ENCODE data around the gene HOXB2. TPM values are rescaled to one million over a fixed set of nuclear protein-coding genes. Genes with fewer than 3 reads are reported as not detected.

HOXB2 gene
- polyA plus RNA-seq, 1 donor from 2014 or later: not detected

DNA sequence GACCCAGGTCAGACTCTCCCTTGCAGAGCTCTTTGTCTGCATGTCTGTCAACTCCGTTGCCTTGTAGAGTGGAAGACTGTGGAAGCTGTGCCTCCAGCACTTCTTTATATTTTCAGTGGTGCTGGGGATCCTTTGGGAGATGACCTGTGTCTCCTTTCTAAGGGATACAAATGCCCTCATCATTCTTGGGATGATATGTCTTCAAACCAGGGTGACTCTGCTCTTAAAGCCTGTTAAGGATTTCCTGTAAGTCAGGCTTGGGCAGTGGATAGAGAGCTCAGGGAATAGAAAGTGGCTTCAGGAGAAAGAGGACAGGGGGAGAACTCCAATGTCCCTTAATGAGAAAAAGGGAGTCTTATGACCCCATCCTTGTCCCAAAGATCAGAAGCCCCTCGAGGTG lies 43.6 kb upstream of the HOXB2 start:
- no peak overlapping the region for H2AFZ ChIP-seq (ENCODE audit: low read depth, low read length)
- H3K9me3 ChIP-seq (ENCODE audit: low read length): peaks cover 8% of the 10 kb centered on the region
- no peak for TF ChIP-seq MXI1 (conservative IDR thresholded peaks at IDR 0.05; ENCODE audit: poor library complexity, severe bottlenecking)
- TF ChIP-seq, protein P1, sequence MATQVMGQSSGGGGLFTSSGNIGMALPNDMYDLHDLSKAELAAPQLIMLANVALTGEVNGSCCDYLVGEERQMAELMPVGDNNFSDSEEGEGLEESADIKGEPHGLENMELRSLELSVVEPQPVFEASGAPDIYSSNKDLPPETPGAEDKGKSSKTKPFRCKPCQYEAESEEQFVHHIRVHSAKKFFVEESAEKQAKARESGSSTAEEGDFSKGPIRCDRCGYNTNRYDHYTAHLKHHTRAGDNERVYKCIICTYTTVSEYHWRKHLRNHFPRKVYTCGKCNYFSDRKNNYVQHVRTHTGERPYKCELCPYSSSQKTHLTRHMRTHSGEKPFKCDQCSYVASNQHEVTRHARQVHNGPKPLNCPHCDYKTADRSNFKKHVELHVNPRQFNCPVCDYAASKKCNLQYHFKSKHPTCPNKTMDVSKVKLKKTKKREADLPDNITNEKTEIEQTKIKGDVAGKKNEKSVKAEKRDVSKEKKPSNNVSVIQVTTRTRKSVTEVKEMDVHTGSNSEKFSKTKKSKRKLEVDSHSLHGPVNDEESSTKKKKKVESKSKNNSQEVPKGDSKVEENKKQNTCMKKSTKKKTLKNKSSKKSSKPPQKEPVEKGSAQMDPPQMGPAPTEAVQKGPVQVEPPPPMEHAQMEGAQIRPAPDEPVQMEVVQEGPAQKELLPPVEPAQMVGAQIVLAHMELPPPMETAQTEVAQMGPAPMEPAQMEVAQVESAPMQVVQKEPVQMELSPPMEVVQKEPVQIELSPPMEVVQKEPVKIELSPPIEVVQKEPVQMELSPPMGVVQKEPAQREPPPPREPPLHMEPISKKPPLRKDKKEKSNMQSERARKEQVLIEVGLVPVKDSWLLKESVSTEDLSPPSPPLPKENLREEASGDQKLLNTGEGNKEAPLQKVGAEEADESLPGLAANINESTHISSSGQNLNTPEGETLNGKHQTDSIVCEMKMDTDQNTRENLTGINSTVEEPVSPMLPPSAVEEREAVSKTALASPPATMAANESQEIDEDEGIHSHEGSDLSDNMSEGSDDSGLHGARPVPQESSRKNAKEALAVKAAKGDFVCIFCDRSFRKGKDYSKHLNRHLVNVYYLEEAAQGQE (IDR thresholded peaks at IDR 0.05; ENCODE audit: borderline replicate concordance): no peak
- TF ChIP-seq RAD21 (conservative IDR thresholded peaks at IDR 0.05): no peak
- no peak for TF ChIP-seq EZH2 (IDR thresholded peaks at IDR 0.05; ENCODE audit: borderline replicate concordance, insufficient read depth, low read length, poor library complexity, severe bottlenecking)
- no peak for TF ChIP-seq EP300 (conservative IDR thresholded peaks at IDR 0.05; ENCODE audit: poor library complexity, severe bottlenecking)
- TF ChIP-seq TAF1 (IDR thresholded peaks at IDR 0.05; ENCODE audit: low read depth): no peak
- TF ChIP-seq CTCF (IDR thresholded peaks at IDR 0.05; ENCODE audit: poor library complexity, severe bottlenecking): no peak
- no peak for TF ChIP-seq POLR2AphosphoS5 (IDR thresholded peaks at IDR 0.05)
- TF ChIP-seq SMC3 (conservative IDR thresholded peaks at IDR 0.05; ENCODE audit: poor library complexity): no peak
- H3K79me2 ChIP-seq (replicated peaks; ENCODE audit: insufficient read depth, low read length): no peaks in the 10 kb centered on the region
- H3K9me2 ChIP-seq (ENCODE audit: insufficient read depth, low read length): no peaks in the 10 kb centered on the region
- H3K27me3 ChIP-seq (ENCODE audit: insufficient read depth, low read depth, low read length): peaks cover 100% of the 10 kb centered on the region
- no peak overlapping the region for H3K4me2 ChIP-seq (ENCODE audit: low read length)
- H3K27ac ChIP-seq (ENCODE audit: low read length): no peak overlapping the region
- no peaks in the 10 kb centered on the region for H4K20me1 ChIP-seq (ENCODE audit: insufficient read depth)
- H3K36me3 ChIP-seq (ENCODE audit: insufficient read depth, low read length): no peaks in the 10 kb centered on the region
- no peak overlapping the region for H3K9ac ChIP-seq (ENCODE audit: low read length)
- no peaks in the 10 kb centered on the region for H3F3A ChIP-seq (ENCODE audit: insufficient read depth, low read length, poor library complexity, severe bottlenecking)
- H3K4me3 ChIP-seq (ENCODE audit: low read length): no peak overlapping the region

DNA sequence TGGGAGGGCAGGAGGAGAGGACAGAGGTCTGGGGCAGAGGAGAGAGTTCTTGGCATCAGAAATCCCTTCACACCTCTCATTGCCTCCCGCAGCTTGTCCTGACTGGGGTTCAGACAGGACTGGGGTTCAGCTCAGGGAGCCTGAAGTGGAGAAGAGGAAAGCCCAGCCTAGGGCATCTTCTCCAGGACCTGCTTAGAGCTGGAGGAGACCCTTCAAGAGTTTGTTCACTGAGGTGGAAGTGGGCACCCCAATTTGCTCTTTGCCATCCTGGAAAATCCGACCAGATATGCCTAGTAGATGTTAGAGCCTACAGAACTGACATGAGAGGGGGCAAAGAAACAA lies 43.1 kb upstream of the HOXB2 start:
- no peak overlapping the region for H3K27ac ChIP-seq (ENCODE audit: low read length)
- H3F3A ChIP-seq (ENCODE audit: insufficient read depth, low read length, poor library complexity, severe bottlenecking): no peaks in the 10 kb centered on the region
- H3K4me3 ChIP-seq (ENCODE audit: low read length): no peak overlapping the region
- no peaks in the 10 kb centered on the region for H4K20me1 ChIP-seq (ENCODE audit: insufficient read depth)
- H3K27me3 ChIP-seq (ENCODE audit: insufficient read depth, low read depth, low read length): peaks cover 100% of the 10 kb centered on the region
- no peaks in the 10 kb centered on the region for H3K9me2 ChIP-seq (ENCODE audit: insufficient read depth, low read length)
- H3K4me2 ChIP-seq (ENCODE audit: low read length): no peak overlapping the region
- H3K36me3 ChIP-seq (ENCODE audit: insufficient read depth, low read length): no peaks in the 10 kb centered on the region
- H3K79me2 ChIP-seq (replicated peaks; ENCODE audit: insufficient read depth, low read length): no peaks in the 10 kb centered on the region
- H3K9ac ChIP-seq (ENCODE audit: low read length): no peak overlapping the region
- TF ChIP-seq POLR2AphosphoS5 (IDR thresholded peaks at IDR 0.05): no peak
- TF ChIP-seq CTCF (IDR thresholded peaks at IDR 0.05; ENCODE audit: poor library complexity, severe bottlenecking): no peak
- TF ChIP-seq, protein P1 (IDR thresholded peaks at IDR 0.05; ENCODE audit: borderline replicate concordance): no peak
- no peak for TF ChIP-seq RAD21 (conservative IDR thresholded peaks at IDR 0.05)
- no peak for TF ChIP-seq TAF1 (IDR thresholded peaks at IDR 0.05; ENCODE audit: low read depth)
- TF ChIP-seq SMC3 (conservative IDR thresholded peaks at IDR 0.05; ENCODE audit: poor library complexity): no peak
- TF ChIP-seq MXI1 (conservative IDR thresholded peaks at IDR 0.05; ENCODE audit: poor library complexity, severe bottlenecking): no peak
- TF ChIP-seq EP300 (conservative IDR thresholded peaks at IDR 0.05; ENCODE audit: poor library complexity, severe bottlenecking): no peak
- TF ChIP-seq EZH2 (IDR thresholded peaks at IDR 0.05; ENCODE audit: borderline replicate concordance, insufficient read depth, low read length, poor library complexity, severe bottlenecking): no peak
- H2AFZ ChIP-seq (ENCODE audit: low read depth, low read length): no peak overlapping the region
- peaks cover 8% of the 10 kb centered on the region for H3K9me3 ChIP-seq (ENCODE audit: low read length)
